ENCODE measurements around the gene LRIT3.

The LRIT3 gene

GRCh38 chr4:109816082-109816442 lies 31.8 kb upstream of the LRIT3 start:
- TF ChIP-seq REST (IDR thresholded peaks at IDR 0.05; ENCODE audit: insufficient read depth in 1 of 2, low read depth in 2 of 2, low read length in 2 of 2) (no peak), TAF1 (IDR thresholded peaks at IDR 0.05; ENCODE audit: borderline replicate concordance, insufficient read depth, low read length) (no peak), POLR2AphosphoS5 (IDR thresholded peaks at IDR 0.05; ENCODE audit: low read depth, low read length) (no peak), FOXP2 (optimal IDR thresholded peaks at IDR 0.05; ENCODE audit: borderline replicate concordance, extremely low read depth, extremely low read length, insufficient read depth) (no peak), SIN3A (IDR thresholded peaks at IDR 0.05; ENCODE audit: borderline replicate concordance, insufficient read depth, low read length) (no peak)

DNA sequence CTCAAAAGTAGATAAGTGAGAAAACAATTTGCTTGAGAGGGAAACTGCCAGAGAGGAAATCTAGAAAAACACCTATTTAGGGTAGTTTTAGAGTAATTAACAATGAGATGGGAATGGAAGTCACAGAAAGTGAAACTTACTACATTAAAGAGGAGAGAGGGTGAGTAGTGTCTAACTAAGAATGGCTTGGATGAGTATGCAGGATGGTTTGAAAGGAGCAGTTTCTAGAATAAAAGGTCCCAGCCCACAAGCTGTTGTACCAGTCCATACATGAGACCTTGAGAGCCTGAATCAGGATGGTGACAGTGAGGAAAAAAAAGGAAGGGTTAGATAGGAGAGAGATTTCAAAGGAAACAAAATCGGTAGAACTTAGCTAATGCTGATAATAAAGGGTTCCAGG lies 31.0 kb upstream of the LRIT3 start:
- TF ChIP-seq TAF1 (IDR thresholded peaks at IDR 0.05; ENCODE audit: borderline replicate concordance, insufficient read depth, low read length) (no peak), POLR2AphosphoS5 (IDR thresholded peaks at IDR 0.05; ENCODE audit: low read depth, low read length) (no peak), REST (IDR thresholded peaks at IDR 0.05; ENCODE audit: insufficient read depth in 1 of 2, low read depth in 2 of 2, low read length in 2 of 2) (no peak), SIN3A (IDR thresholded peaks at IDR 0.05; ENCODE audit: borderline replicate concordance, insufficient read depth, low read length) (no peak), FOXP2 (optimal IDR thresholded peaks at IDR 0.05; ENCODE audit: borderline replicate concordance, extremely low read depth, extremely low read length, insufficient read depth) (no peak)

- TF ChIP-seq SIN3A (IDR thresholded peaks at IDR 0.05; ENCODE audit: borderline replicate concordance, insufficient read depth, low read length) (no peak), POLR2AphosphoS5 (IDR thresholded peaks at IDR 0.05; ENCODE audit: low read depth, low read length) (no peak)
These were observed 29.6 kb upstream of the LRIT3 start for GRCh38 chr4:109818268-109818667.

DNA sequence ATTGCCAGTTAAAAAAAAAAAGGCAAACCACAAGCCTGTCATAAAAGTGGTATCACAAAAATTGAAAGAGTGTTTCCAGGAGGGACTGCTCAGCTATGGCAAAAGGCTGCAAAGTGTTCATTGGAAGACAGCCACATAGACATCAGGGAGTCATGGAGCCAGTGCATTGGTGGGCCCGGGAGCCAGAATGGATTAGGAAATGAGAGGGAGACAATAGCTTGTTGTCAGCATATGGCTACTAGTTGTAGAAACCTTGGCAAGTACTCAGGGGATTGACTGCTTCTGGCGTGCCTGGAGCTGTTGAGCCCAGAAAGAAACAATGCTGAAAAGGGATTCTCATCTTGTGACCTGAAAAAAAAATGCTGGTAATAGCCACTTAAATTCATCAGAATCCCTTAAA lies 27.3 kb upstream of the LRIT3 start:
- TF ChIP-seq FOXP2 (optimal IDR thresholded peaks at IDR 0.05; ENCODE audit: borderline replicate concordance, extremely low read depth, extremely low read length, insufficient read depth) (no peak), TAF1 (IDR thresholded peaks at IDR 0.05; ENCODE audit: borderline replicate concordance, insufficient read depth, low read length) (no peak), SIN3A (IDR thresholded peaks at IDR 0.05; ENCODE audit: borderline replicate concordance, insufficient read depth, low read length) (no peak), POLR2AphosphoS5 (IDR thresholded peaks at IDR 0.05; ENCODE audit: low read depth, low read length) (no peak), REST (IDR thresholded peaks at IDR 0.05; ENCODE audit: insufficient read depth in 1 of 2, low read depth in 2 of 2, low read length in 2 of 2) (no peak)

- TF ChIP-seq REST (IDR thresholded peaks at IDR 0.05; ENCODE audit: insufficient read depth in 1 of 2, low read depth in 2 of 2, low read length in 2 of 2), result no peak
- TF ChIP-seq TAF1 (IDR thresholded peaks at IDR 0.05; ENCODE audit: borderline replicate concordance, insufficient read depth, low read length), result no peak
- TF ChIP-seq FOXP2 (optimal IDR thresholded peaks at IDR 0.05; ENCODE audit: borderline replicate concordance, extremely low read depth, extremely low read length, insufficient read depth), result no peak
- TF ChIP-seq SIN3A (IDR thresholded peaks at IDR 0.05; ENCODE audit: borderline replicate concordance, insufficient read depth, low read length), result no peak
- TF ChIP-seq POLR2AphosphoS5 (IDR thresholded peaks at IDR 0.05; ENCODE audit: low read depth, low read length), result no peak
These were observed 26.7 kb upstream of the LRIT3 start for GRCh38 chr4:109821185-109821584.
